GM19025 (cell line): ENCODE measurements around the gene RAMACL.
"Not testable (repeated sequence)": the region's sequence is repeated elsewhere in the genome, so short reads cannot be mapped to it uniquely, and the experiment has no call there.

Experiments used
- ATAC-seq: cut with Tn5 transposase; IDR thresholded peaks from one replicate; pipeline ENCODE4 v1.9.1; 2021; ENCODE audit warnings: mild to moderate bottlenecking, low read depth, moderate library complexity; ENCODE audit not compliant: unreplicated experiment

Gene RAMACL

DNA sequence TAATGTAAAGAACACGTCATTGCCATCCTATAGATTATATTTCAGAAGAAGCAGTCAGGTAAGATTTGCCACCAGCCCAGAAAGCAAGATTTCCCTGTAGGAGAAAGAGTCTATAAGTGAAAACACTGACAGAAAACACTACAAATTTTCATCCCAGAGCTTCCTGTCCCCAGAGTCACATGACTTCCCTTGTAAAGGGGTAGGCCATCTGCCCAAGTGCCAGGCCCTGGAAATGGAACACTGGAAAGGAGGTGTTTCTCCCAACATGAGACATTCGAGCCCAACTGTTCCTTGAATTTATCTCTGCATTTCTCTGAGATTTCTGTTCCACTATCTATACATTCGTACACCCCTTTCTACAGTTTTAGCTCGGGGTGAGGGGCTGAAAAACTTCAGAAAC lies 46.9 kb downstream of the RAMACL start:
- ATAC-seq: no peak

DNA sequence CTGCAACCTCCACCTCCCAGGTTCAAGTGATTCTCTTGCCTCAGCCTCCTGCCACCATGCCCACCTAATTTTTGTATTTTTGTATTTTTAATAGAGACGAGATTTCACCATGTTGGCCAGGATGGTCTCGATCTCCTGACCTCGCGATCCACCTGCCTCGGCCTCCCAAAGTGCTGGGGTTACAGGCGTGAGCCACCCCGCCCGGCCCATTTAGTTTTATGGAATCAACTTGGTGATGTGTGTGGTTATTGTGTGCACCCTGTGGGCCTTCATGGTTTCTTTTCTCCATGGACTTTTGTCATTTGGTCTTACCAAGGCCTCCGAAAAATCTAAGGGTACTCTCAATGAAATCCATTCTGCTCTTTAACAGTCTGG lies 47.5 kb downstream of the RAMACL start:
- not testable (repeated sequence) for ATAC-seq

DNA sequence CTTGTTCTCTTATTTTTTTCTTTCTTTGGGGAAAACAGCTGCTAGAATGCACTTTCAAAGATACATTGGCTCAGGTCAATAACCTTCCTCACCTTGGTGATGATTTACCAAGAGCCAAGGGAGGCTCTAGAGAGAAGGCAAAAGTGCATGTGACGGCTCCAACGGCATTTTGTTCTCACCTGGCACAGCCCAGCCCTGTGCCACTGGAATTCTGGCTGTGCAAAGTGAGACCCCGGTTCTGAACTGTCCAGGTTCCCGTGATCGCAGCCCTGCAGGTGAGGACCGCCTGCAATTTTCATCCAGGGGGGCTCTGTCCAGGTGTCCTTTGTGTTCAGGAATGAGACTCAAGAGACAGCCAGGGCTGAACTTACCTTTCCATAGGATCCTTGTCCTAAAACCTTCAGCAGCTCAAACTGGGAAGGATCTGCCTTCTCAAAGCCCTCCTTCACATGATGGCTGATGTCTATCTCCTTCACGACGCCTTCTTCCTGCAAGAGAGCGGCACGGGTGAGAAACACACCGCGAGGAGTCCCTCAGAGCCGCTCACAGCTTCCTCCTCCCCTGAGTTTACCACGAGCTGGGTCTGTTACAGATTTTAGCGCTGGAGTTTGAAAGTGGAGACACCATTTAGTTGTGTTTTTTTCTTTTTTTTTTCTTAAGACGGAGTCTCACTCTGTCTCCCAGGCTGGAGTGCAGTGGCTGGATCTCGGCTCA lies 48.0 kb downstream of the RAMACL start:
- ATAC-seq: no peak

DNA sequence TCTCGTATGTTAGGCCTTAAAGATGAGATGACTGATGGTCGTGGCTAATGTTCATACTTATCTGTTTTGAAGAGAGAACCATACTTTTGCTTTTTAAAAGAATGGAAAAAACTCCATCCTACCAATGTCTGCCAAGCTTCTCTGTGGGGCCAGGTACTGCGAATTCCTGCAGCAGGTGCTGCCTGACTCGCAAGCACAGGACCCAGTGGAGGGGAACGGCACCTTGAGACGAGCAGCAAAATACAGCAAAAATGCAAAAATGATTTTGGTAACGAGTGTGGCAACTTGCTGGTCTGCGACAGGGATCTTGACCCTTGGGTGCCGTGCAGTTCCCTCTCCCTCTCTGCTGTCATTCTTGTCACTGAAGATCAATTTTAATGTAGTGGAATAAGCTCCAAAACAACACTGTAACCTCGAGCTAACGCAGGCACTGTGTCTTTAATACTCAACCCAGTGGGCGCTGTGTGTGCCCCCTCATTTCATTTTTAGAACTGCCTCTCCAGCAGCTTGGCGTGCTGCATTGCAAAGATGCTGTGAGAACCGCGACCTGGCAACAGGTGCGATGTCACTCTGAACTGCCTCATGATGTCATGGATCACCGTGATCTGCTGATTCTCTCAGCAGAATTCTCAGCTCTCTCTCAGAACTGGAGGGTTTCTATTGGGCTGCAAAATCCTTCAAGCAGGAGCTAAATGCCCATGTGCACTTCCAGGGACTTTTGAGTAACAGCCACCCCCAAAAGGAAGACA lies 51.6 kb downstream of the RAMACL start:
- ATAC-seq: no peak

DNA sequence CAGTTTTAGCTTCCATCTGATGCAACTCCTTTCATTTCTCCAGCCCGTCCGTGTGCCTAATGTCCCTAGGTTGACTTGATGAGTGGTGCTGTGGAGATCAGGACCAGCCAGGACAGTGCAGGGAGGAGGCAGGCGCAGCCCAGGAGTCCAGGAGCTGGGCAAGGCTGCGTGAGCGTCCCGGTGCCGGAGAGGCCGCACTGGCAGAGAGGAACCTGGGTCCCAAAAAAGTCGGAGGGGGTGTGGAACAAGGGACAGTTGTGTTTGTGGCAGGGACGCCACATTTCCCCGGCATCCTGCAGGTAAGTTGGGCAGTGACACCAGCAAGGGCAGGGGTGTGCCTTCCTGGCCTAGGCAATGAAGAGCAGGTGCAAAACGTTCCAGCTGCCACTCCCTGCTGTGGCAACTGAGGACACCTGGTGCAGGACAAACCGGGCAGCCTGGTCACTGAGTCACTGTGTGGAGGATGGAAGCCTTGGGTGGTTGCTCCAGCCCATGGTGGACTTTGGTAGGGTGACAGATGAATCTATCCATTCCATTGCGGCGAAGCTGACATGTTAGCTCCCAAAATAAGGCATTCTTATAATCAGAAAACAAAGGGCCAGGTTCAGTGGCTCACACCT lies 53.2 kb downstream of the RAMACL start:
- no peak for ATAC-seq
